HEK293 (cell line): Measurements from ENCODE around the gene CNTN4.

Experiments used
- CTCF ChIA-PET: fragments of 350-600 bp; formaldehyde crosslinking; extraction: SDS; loops from one replicate; lab custom pipeline; 2021; ENCODE audit warnings: antibody characterized with exemption; lab: Yijun Ruan, JAX
- POLR2A ChIA-PET: fragments of 300-600 bp; formaldehyde crosslinking; extraction: SDS; loops from one replicate; lab custom pipeline; 2020; ENCODE audit warnings: antibody characterized with exemption, inconsistent platforms; lab: Yijun Ruan, JAX
- H3K27ac ChIP-seq: fragments of 200-500 bp; sonication (Bioruptor generic); 2 replicates; pipeline ENCODE4 v1.5.1; 2014; ENCODE audit warnings: low read depth, low read length, control low read depth, inconsistent platforms; ENCODE audit errors: extremely low read depth
- H3K36me3 ChIP-seq, 2 experiments: fragments of 200-500 bp in 1 of 2; sonication (Bioruptor generic) in 1 of 2; 1 replicate in 1 of 2; 2 replicates in 1 of 2; pipeline ENCODE4 v1.5.1; 2014 to 2017; ENCODE audit warnings: inconsistent platforms in 2 of 2, low read length in 2 of 2; ENCODE audit not compliant: control insufficient read depth in 2 of 2, insufficient read depth in 1 of 2
- H3K4me1 ChIP-seq: fragments of 200-500 bp; sonication (Bioruptor generic); 2 replicates; pipeline ENCODE4 v1.5.1; 2014; ENCODE audit warnings: mild to moderate bottlenecking, low read length, inconsistent platforms; ENCODE audit not compliant: control insufficient read depth, insufficient read depth
- H3K4me3 ChIP-seq: 2 replicates; pipeline ENCODE4 v1.5.1; 2011; ENCODE audit warnings: low read depth, mild to moderate bottlenecking, control low read depth, low read length, moderate library complexity
- H3K9me3 ChIP-seq: fragments of 200-500 bp; sonication (Bioruptor generic); 2 replicates; pipeline ENCODE4 v1.5.1; 2014; ENCODE audit warnings: low read depth, low read length, inconsistent platforms; ENCODE audit not compliant: control insufficient read depth, insufficient read depth
- BCL11B ChIP-seq: fragments of 450-650 bp; formaldehyde crosslinking; IDR thresholded peaks from 2 replicates; pipeline ENCODE4 v1.5.1; 2016; ENCODE audit warnings: low read depth, missing biosample characterization, missing genetic modification characterization
- GFI1B ChIP-seq: fragments of 450-650 bp; formaldehyde crosslinking; IDR thresholded peaks from 2 replicates; pipeline ENCODE4 v1.5.1; 2016; ENCODE audit warnings: missing biosample characterization, missing genetic modification characterization
- GLI4 ChIP-seq: fragments of 450-650 bp; formaldehyde crosslinking; IDR thresholded peaks from 2 replicates; pipeline ENCODE4 v1.5.1; 2016; ENCODE audit warnings: missing biosample characterization, missing genetic modification characterization
- HOXA7 ChIP-seq: sonication (generic); formaldehyde crosslinking; IDR thresholded peaks from 2 replicates; pipeline ENCODE4 v1.8.1; 2022; ENCODE audit warnings: missing genetic modification reagents, borderline replicate concordance
- KLF1 ChIP-seq: fragments of 450-650 bp; formaldehyde crosslinking; IDR thresholded peaks from 2 replicates; pipeline ENCODE4 v1.5.1; 2016; ENCODE audit warnings: missing biosample characterization, missing genetic modification characterization
- MZF1 ChIP-seq: fragments of 450-650 bp; formaldehyde crosslinking; IDR thresholded peaks from 2 replicates; pipeline ENCODE4 v1.5.1; 2017; ENCODE audit warnings: missing biosample characterization, missing genetic modification characterization, borderline replicate concordance
- OSR2 ChIP-seq: fragments of 450-650 bp; formaldehyde crosslinking; IDR thresholded peaks from 2 replicates; pipeline ENCODE4 v1.5.1; 2016; ENCODE audit warnings: missing biosample characterization, missing genetic modification characterization
- PRDM1 ChIP-seq: fragments of 450-650 bp; formaldehyde crosslinking; IDR thresholded peaks from 2 replicates; pipeline ENCODE4; 2016; ENCODE audit warnings: missing biosample characterization, missing genetic modification characterization
- PRDM10 ChIP-seq: fragments of 450-650 bp; formaldehyde crosslinking; IDR thresholded peaks from 2 replicates; pipeline ENCODE4 v1.5.1; 2016; ENCODE audit warnings: missing biosample characterization, missing genetic modification characterization
- SCRT2 ChIP-seq: fragments of 450-650 bp; formaldehyde crosslinking; IDR thresholded peaks from 2 replicates; pipeline ENCODE4 v1.5.1; 2016; ENCODE audit warnings: missing biosample characterization, missing genetic modification characterization
- TRIM28 ChIP-seq: IDR thresholded peaks from 2 replicates; pipeline ENCODE4 v1.6.1; 2011; ENCODE audit warnings: low read length, control low read depth, borderline replicate concordance
- YY1 ChIP-seq: fragments of 450-650 bp; formaldehyde crosslinking; IDR thresholded peaks from 2 replicates; pipeline ENCODE4 v1.5.1; 2018; ENCODE audit warnings: missing biosample characterization, missing genetic modification characterization
- ZBTB48 ChIP-seq: fragments of 450-650 bp; formaldehyde crosslinking; IDR thresholded peaks from 2 replicates; pipeline ENCODE4 v1.5.1; 2016; ENCODE audit warnings: missing biosample characterization, missing genetic modification characterization
- ZBTB49 ChIP-seq: fragments of 450-650 bp; formaldehyde crosslinking; IDR thresholded peaks from 2 replicates; pipeline ENCODE4 v1.5.1; 2016; ENCODE audit warnings: missing biosample characterization, missing genetic modification characterization, low read depth
- ZNF169 ChIP-seq: fragments of 450-650 bp; formaldehyde crosslinking; IDR thresholded peaks from 2 replicates; pipeline ENCODE4 v1.5.1; 2016; ENCODE audit warnings: missing biosample characterization, missing genetic modification characterization
- ZNF292 ChIP-seq: fragments of 450-650 bp; formaldehyde crosslinking; IDR thresholded peaks from 2 replicates; pipeline ENCODE4 v1.5.1; 2016; ENCODE audit warnings: low read depth, missing biosample characterization, missing genetic modification characterization, borderline replicate concordance
- ZNF510 ChIP-seq: fragments of 450-650 bp; formaldehyde crosslinking; IDR thresholded peaks from 2 replicates; pipeline ENCODE4 v1.5.1; 2018; ENCODE audit warnings: mild to moderate bottlenecking, missing genetic modification characterization, missing biosample characterization; ENCODE audit not compliant: insufficient replicate concordance
- ZNF645 ChIP-seq: fragments of 450-650 bp; formaldehyde crosslinking; IDR thresholded peaks from 2 replicates; pipeline ENCODE4; 2016; ENCODE audit warnings: missing biosample characterization, missing genetic modification characterization
- ZNF654 ChIP-seq: fragments of 450-650 bp; formaldehyde crosslinking; IDR thresholded peaks from 2 replicates; pipeline ENCODE4 v1.5.1; 2016; ENCODE audit warnings: low read depth, missing biosample characterization, missing genetic modification characterization
- ZNF660 ChIP-seq: fragments of 450-650 bp; IDR thresholded peaks from 2 replicates; pipeline ENCODE4 v1.5.1; 2018; ENCODE audit warnings: missing biosample characterization, mild to moderate bottlenecking, missing genetic modification characterization
- ZNF830 ChIP-seq: fragments of 450-650 bp; IDR thresholded peaks from 2 replicates; pipeline ENCODE4 v1.5.0; 2018; ENCODE audit warnings: missing biosample characterization, missing genetic modification characterization, low read depth, mild to moderate bottlenecking, moderate library complexity

The CNTN4 gene

GRCh38 chr3:3068358-3068881, 969.8 kb downstream of the CNTN4 start:
- ChIA-PET CTCF (no interaction called here), POLR2A (no interaction called here)
- H3K9me3 ChIP-seq: no peaks in the 10 kb centered on the region
- H3K4me1 ChIP-seq: no peaks in the 10 kb centered on the region
- H3K27ac ChIP-seq: no peak overlapping the region
- no peak overlapping the region for H3K4me3 ChIP-seq
- TF ChIP-seq ZNF660 (no peak), ZNF830 (no peak), HOXA7 (CRISPR knock-in tag) (no peak), MZF1 (no peak), ZNF645 (no peak), ZNF169 (tag by site-specific recombination) (no peak), ZNF292 (no peak)
- H3K36me3 ChIP-seq: no peaks in the 10 kb centered on the region

- POLR2A ChIA-PET: no interaction called here
- no peak overlapping the region for H3K4me3 ChIP-seq
- no peak for TF ChIP-seq ZNF830
- TF ChIP-seq ZNF654 (tag by site-specific recombination): no peak
- no peak for TF ChIP-seq GLI4 (tag by site-specific recombination)
- no peak for TF ChIP-seq PRDM1
- no peak for TF ChIP-seq KLF1
- no peak for TF ChIP-seq ZBTB48
- TF ChIP-seq ZBTB49: no peak
- no peak for TF ChIP-seq TRIM28
- TF ChIP-seq YY1 (tag by site-specific recombination): no peak
- TF ChIP-seq OSR2 (tag by site-specific recombination): no peak
- TF ChIP-seq ZNF510: no peak
- TF ChIP-seq GFI1B (tag by site-specific recombination): no peak
- TF ChIP-seq SCRT2 (tag by site-specific recombination): no peak
- TF ChIP-seq PRDM10 (tag by site-specific recombination): no peak
- TF ChIP-seq BCL11B (tag by site-specific recombination): no peak
- no peaks in the 10 kb centered on the region for H3K9me3 ChIP-seq
- no peaks in the 10 kb centered on the region for H3K36me3 ChIP-seq
- H3K4me1 ChIP-seq: no peaks in the 10 kb centered on the region
- CTCF ChIA-PET: no interaction called here
- no peak overlapping the region for H3K27ac ChIP-seq
Observed at GRCh38 chr3:3069723-3070122, 971.1 kb downstream of the CNTN4 start.
